22Rv1 (cell line): ENCODE results near the gene SPC24.
"Not testable (repeated sequence)": the region's sequence is repeated elsewhere in the genome, so short reads cannot be mapped to it uniquely, and the experiment has no call there.

Source experiments
- H3K27ac ChIP-seq: fragments of 450-650 bp; 2 replicates; pipeline ENCODE4 v1.5.1; 2017
- ZFX ChIP-seq: fragments of 450-650 bp; IDR thresholded peaks from 2 replicates; pipeline ENCODE4 v1.6.1; 2017; ENCODE audit warnings: antibody characterized with exemption, borderline replicate concordance
- TF ChIP-seq, protein P1 (sequence below): fragments of 450-650 bp; IDR thresholded peaks from 2 replicates; pipeline ENCODE4 v1.5.1; 2017; ENCODE audit warnings: mild to moderate bottlenecking

SPC24 gene

DNA sequence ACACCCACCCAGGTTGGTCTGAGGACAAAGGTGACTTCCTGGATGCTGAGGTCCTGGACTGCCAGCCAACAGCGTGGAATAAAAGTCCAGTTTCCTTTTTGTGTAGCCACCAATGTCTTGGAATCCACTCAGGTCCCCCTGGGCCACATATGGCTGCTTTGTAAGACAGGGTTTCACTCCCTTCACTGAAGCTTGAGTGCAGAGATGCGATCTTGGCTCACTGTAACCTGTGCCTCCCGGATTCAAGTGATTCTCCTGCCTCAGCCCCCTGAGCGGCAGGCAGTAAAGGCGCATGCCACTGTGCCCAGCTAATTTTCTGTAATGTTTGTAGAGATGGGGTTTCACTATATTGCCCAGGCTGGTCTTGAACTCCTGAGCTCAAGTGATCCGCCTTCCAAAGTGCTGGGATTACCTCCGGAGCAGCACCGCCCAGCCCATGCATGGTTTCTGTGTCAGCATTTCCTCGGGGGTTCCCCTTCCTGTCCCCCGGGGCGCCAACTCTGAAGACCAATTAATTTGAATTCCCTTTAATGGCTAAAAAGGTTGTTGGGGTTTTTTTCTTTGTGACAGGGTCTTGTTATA lies 24.2 kb upstream of the SPC24 start:
- H3K27ac ChIP-seq = no peak overlapping the region
- TF ChIP-seq ZFX = no peak
- TF ChIP-seq, protein P1, sequence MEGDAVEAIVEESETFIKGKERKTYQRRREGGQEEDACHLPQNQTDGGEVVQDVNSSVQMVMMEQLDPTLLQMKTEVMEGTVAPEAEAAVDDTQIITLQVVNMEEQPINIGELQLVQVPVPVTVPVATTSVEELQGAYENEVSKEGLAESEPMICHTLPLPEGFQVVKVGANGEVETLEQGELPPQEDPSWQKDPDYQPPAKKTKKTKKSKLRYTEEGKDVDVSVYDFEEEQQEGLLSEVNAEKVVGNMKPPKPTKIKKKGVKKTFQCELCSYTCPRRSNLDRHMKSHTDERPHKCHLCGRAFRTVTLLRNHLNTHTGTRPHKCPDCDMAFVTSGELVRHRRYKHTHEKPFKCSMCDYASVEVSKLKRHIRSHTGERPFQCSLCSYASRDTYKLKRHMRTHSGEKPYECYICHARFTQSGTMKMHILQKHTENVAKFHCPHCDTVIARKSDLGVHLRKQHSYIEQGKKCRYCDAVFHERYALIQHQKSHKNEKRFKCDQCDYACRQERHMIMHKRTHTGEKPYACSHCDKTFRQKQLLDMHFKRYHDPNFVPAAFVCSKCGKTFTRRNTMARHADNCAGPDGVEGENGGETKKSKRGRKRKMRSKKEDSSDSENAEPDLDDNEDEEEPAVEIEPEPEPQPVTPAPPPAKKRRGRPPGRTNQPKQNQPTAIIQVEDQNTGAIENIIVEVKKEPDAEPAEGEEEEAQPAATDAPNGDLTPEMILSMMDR = no peak

DNA sequence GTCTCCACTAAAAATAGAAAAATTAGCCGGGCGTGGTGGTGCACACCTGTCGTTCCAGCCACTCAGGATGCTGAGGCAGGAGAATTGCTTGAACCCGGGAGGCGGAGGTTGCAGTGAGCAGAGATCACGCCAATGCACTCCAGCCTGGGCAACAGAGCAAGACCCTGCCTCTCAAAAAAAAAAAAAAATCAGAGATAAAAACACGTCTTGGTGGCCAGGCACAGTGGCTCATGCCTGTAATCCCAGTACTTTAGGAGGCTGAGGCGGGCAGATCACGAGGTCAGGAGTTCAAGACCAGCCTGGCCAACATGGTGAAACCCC lies 23.5 kb upstream of the SPC24 start:
- H3K27ac ChIP-seq = not testable (repeated sequence)

DNA sequence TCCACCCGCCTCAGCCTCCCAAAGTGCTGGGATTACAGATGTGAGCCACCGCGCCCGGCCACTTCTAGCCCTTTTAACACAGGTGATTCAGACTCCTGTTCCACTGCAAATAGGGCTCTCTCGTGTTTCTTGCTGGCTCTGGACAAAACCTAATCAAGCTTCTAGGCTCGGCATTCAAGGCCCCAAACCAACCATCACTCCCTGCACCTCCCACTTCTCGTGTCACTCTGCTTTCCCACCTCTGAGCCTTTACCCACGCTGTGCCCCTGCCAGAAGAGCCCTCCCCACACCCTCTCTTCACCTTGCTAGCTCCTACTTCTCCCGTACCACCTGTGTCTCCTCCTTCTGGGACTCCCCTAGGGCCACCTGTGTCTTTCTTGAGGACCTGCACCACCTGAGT lies 22.0 kb upstream of the SPC24 start:
- H3K27ac ChIP-seq = no peak overlapping the region
- TF ChIP-seq, protein P1 = no peak
- TF ChIP-seq ZFX = no peak

DNA sequence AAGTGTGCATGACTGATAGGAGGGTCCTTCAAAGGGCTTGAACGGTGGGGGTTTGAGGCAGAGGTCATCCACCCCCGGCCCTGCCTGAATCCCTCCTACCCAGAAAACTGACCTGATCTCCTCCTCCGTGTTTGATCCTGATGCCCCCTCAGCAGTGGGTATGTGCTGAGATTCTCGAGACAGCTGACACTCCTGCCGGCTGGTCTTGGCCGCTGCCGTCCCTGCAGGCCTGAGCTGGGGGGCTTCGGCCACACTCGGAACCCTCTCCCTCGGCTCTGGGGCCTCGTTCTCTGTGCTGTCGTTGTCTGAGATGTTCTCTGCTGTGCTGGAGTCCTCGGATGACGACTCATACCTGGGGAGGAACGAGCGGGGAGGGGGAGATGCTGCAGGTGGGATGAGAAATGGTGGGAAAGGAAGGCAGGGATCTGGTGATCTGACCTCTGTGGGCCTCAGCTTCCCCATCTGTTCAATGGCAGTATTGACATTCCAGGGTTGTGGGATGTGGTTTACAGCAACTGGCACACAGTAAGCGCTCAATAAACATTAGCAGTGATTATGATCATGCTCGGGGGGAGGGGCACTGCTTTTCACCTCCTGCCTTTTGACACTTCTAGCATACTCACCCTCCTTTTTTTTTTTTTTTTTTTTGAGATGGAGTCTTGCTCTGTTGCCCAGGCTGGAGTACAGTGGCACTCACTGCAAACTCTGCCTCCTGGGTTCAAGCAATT lies 21.0 kb upstream of the SPC24 start:
- TF ChIP-seq, protein P1 = no peak
- no peak for TF ChIP-seq ZFX
- H3K27ac ChIP-seq = no peak overlapping the region

DNA sequence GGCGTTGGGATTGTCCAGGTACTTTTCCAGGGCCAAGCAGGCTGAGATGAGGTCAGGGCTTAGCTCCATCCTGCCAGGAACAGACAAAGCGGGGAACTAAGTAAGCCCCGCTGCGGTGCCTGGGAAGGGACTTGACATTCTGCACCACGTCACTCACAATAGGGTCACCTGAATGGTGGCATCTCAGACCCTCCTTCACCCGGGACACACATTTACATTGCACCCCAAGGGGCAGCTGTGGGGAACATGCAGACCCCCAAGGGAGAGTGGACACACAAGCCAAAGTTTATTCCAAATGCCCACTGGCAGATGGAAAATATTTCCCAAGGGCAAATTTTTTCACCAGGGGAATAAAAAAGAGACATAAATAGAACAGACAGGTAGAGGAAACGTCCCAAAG lies 20.3 kb upstream of the SPC24 start:
- no peak for TF ChIP-seq ZFX
- TF ChIP-seq, protein P1 = no peak
- no peak overlapping the region for H3K27ac ChIP-seq

DNA sequence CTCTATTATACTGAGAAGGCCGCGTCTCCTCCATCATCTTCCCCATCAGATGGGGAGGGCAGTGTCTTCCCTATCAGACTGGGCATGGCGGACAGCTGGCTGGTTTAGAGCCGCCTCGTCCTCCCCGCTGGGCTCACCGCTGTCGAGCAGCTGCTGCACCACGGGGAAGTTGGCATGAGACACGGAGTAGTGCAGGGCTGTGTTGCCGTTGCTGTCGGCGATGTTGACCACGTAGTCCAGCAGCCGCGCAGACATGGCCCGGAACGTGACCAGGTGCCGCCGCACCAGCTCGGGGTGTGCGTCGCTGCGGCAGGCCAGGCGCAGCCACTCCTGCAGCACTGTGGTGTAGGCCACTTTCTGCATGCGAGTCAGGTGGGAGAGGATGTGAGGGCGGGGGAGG lies 18.8 kb upstream of the SPC24 start:
- TF ChIP-seq, protein P1 = no peak
- TF ChIP-seq ZFX = no peak
- no peak overlapping the region for H3K27ac ChIP-seq

DNA sequence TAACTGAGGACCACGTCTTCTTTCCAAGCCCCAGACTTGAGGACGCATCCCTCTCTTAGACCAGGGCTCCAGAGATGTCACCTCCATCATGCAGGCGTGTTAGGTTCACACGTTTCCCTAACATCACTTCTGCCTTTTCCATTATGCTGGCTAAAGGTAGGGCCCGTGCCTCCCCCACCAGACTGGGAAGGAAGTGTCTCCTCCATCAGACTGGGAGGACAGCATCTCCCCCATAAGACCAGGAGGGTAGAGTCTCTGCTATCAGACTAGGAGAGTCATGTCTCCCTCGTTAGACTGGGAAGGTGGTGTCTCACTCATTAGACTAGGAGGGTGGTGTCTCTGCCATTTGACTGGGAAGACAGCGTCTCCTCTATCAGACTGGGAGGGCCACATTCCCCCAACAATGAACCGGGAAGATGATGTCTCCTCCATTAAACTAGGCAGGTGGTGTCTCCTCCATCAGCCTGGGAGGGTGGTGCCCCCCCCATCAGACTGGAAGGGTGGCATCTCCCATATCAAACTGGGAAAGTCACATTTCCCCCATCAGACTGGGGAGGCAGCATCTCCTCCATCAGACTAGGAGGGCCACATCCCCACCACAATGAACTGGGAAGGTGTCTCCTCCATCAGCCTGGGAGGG lies 18.1 kb upstream of the SPC24 start:
- TF ChIP-seq, protein P1 = no peak
- no peak for TF ChIP-seq ZFX
- H3K27ac ChIP-seq = no peak overlapping the region

DNA sequence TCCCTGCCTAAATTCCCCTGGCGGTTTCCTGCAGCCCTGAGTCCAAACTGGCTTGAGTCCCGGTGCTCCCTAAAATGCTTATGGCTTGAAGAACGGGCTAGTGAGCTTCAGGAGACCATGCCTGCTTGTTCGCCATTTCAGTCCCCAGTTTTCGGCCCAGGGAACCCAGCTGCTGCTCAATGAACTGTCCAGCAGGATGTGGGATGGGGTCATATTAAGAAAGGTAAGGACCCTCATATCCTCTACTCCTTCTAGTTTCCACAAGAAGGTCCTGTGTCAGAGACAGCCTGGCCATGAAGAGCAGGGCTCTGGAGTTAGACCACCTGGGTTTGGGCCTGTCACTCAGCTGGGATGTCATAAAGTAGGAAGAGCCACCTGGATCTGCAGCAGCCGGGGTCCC lies 17.0 kb upstream of the SPC24 start:
- TF ChIP-seq, protein P1 = no peak
- no peak for TF ChIP-seq ZFX
- no peak overlapping the region for H3K27ac ChIP-seq
